Right renal cortex interstitium (tissue), 3 donors: ENCODE data around the gene SERTAD2. TPM values are rescaled to one million over a fixed set of nuclear protein-coding genes. Genes with fewer than 3 reads are reported as not detected.

ENCODE experiments used
- DNase-seq, 3 donors: peaks; one replicate each; pipeline ENCODE4 v3.0.0-alpha.2; 2013; ENCODE audit warnings: low read depth in 3 of 3, low spot score in 2 of 3
- polyA plus RNA-seq, 3 donors: library from polyadenylated mRNA; unstranded; fragments of 120-200 nt; gene quantifications; one replicate each; pipeline ENCODE4 v1.2.1, GENCODE V29; 2013; ENCODE audit not compliant: insufficient read length in 3 of 3

The SERTAD2 gene, protein sequence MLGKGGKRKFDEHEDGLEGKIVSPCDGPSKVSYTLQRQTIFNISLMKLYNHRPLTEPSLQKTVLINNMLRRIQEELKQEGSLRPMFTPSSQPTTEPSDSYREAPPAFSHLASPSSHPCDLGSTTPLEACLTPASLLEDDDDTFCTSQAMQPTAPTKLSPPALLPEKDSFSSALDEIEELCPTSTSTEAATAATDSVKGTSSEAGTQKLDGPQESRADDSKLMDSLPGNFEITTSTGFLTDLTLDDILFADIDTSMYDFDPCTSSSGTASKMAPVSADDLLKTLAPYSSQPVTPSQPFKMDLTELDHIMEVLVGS
- 10 to 100 TPM; 23.0 to 25.8 (median 25.6) TPM for polyA plus RNA-seq

DNA sequence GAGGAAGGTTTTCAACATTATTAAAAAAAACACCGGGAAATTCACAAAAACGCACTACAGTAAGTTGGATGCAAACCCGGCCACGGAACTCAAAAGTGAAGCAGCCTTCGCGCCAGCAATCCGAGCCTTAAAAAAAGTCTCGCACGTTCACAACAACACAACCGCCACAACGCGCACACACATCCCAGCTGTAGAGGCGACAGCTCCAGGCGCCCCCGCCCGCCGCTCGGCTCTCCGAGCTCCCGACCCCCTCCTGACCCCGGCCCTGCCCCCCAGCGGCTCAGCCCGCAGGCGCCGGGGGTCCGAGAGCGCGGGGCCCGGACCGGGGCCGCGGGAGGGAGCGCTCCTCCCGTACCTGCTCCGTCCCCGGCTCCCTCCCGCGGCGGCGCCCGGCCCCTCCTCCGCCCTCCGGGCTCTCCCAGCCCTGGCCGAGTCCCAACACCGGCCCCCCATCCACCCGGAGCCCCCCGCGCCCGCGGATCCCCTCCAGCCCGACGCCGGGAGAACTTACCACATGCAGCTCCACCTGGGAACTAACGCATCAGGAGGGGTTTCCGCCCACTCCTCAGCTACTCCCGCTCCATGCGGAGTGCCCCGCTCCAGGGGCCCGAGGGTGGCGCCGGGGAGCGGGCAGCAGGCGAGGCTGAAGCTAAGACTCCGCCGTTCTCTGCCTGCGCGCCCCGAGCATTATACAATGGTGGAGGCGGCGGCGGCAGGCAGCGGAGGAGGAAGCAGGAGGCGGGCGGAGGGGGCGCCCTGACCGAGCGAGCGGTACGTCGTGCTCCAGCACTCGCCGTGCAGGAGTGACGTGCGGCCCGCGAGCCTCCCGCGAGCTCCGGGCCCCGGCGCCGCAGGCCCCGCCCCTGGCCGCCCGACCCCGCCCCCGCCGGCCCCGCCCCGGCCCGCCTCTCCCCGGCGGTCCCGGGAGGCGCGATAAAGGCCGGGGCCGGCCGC lies at the start of gene SERTAD2:
Gene SERTAD2, minus strand, starts transcription at position 805 of the 954 bp plus-strand sequence. CDS start 17,042 bp downstream, outside the sequence.
- no peak for DNase-seq

DNA sequence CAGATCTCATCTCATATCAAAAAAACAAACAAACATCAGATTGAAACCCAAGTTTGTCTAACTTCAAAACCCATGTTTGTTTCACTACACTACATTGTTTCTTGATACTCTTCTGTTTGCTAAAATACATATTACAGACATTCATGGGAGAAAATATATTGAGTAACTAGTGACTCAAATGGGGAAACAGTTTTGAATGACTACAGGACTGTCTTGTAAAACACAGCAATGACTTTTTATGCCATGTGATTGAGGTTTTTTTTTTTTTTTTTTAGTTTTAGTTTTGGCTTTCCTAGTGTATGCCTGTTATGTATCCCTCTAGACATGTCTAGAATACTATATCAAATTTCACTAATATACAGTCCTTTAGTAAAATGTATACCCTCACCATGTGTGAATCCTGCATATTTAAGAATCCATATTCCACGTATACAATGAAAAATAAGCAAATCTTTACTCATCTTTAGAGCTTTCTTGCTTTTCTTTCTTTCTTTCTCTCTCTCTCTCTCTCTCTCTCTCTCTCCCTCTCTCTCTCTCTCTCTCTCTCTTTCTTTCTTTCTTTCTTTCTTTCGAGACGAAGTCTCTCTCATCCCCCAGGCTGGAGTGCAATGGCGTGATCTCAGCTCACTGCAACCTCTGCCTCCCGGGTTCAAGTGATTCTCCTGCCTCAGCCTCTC lies 46.6 kb upstream of the SERTAD2 start:
- DNase-seq, result no peak

DNA sequence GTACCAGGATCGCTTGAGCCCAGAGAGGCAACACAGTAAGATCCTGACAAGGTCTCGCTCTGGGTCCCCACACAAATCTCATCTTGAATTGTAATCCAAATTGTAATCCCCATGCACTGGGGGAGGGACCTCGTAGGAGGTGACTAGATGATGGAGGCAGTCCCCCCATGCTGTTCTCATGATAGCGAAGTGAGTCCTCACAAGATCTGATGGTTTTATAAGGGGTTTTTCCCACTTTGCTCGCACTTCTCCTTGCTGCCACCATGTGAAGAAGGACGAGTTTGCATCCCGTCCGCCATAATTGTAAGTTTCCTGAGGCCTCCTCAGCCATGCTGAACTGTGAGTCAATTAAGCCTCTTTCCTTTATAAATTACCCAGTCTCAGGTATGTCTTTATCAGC lies 46.0 kb upstream of the SERTAD2 start:
- no peak for DNase-seq

DNA sequence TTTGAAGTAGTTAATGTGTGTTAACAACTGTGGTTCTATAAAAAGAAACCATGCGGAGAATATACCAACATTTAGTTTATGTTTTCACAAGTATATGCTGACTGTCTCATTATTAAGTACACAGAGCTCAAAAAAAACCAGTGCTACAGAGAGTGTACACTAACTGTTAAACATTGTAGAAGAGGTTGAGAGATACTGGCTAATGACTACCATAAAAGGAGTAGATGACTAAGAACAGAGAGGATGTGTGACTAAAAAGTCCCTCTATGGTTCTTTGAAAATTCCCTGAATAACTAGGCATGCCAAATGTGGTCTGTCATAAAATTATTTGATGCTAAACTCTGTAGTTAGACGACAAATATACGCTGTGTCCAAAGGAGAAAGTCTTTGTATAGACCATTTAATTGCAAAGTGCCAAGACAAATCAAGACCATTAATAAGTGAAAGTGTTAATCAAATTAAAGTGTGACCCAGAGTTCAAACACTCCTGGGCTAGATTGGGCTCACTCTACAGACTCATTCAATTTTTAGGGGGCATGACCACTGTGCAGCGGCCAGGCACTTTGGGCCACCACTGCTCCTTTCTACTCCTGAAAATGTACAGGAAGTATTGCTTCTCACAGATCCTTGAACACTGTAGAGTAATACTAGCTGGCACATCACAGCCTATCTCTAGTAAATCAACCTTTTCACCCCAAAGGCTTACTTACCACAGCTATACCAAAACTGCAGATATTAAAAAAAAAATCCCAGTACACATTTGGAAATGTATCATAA lies 45.1 kb upstream of the SERTAD2 start:
- no peak for DNase-seq

DNA sequence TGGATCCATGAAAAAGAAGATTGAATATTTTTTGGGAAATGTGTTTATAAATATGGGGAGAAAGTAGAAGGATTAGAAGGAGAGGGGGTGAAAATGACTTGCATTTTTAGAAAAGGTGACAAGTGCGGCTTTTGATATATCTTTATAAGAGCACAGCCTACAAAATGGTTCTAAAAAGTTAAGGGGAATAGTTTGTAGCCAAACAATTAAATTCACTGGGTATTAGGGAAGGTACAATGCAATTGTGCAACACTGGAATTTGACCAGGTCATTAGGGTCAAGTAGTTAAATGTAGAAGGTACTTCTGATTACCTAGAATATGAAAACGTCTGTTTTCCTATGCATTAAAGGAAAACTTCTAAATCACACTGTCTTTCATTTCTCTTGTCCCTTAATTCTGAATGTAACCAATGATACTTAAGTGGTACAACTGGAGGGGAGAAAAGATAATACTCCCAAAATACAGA lies 44.5 kb upstream of the SERTAD2 start:
- DNase-seq, result no peak

DNA sequence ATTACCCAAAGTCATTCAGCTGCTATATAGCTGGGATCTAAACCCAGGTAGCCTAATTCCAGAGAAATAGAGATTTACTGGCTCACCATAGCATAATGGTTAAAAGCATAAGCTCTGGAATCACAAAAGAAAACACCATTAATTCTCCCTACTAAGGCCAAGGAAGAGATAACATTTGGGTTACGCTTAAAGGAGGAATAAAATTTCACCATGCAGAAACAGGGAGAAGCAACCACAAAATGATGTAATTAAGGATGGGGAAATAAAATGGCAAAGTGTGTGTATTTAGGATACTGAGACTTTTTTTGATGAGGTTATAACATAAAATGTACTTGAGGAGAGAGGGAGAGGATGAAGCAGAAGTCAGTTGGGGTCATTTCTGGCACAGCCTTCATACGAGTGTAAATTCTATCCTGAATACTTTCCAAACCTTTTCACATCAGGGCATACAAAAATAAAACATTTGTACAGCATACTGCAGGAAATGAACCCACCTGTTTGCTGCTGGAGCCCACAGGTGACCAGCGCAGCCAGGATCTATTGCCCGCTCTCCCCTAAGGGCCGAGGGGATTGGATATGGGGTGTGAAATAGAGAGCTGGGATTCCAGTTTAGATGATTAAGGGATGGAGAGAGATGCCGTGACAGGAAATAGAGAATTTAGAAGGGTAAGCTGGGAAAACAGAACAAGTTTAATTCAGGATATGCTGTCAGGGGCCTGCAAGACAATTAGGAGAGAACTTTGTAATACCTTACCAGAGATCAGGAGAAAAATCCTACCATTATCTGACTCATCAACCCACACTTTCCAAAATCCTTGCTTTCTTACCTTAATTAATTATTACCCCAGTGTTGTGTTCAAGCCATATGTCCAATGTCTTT lies 43.8 kb upstream of the SERTAD2 start:
- no peak for DNase-seq

DNA sequence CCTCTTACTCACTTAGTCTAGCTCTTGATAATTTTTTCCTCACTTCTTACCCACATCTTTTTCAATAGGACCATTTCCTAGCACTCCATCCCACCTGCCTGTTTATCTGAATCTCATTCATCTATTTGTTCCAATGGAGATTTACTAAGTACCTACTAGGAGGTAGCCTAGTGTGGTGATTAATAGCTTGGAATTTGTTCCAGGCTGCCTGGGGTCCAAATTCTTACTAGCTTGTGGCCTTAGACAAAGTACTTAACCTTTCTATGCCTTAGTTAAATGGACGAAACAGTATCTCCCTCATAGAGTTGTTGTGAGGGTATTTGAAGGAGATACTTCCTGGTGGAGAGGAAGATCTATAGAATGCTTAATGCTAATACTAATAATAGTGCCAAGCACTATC lies 42.9 kb upstream of the SERTAD2 start:
- no peak for DNase-seq

DNA sequence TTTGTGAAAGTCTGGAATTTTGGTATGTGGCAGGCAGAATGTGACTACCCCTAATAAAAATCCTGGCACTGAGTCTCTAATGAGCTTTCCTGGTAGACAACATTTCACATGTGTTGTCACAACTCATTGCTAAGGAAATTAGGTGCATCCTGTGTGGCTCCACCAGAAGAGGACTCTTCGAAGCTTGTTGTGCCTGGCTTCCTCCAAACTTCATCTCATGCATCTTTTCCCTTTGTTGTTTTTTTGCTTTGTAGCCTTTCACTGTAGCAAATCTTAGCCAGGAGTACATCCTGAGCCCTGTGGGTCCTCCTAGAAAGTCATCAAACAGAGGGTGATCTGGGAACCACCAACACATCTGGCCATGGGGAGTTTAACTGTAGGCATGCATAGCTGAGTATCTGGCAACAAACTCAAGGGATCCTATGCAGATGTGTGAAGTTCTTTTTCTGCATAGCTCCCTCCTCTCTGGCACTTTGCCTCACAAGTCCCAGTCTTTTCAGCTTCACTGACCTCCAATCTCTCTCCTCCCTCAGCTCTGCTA lies 42.1 kb upstream of the SERTAD2 start:
- no peak for DNase-seq

DNA sequence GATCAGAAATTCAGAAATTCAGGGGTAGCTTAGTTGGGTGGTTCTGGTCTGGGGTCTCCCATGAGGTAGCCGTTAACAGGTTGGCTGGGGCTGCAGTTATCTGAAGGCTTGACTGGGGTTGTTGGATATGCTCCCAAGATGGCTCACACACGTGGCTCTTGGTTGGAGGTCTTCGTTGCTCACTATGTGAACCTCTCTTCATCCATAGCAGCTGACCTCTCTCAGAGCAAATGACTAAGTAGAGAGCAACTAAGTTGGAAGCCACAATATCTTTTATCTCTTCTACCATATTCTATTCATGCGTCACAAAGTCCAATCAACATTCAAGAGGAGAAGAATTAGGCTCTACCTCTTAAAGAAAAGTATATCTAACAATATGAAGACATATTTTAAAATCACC lies 38.7 kb upstream of the SERTAD2 start:
- DNase-seq, result no peak

DNA sequence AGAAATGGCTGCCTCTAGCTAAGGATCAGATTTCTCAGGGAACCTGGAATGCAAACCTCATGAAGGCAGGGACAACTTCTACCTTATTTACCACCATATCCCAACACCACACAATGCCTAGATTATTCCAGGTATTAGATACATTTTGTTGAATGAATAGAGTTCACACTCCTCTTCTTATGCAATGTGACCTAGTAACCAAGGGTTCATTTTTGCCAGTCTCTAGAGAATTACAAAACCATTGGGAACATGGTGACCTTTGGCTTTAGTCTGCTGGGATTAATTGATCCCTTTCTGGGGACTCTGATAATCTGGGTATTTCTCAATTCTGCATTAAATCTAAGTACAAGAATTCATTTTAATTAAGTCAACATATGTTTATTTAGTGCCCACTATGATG lies 35.2 kb upstream of the SERTAD2 start:
- DNase-seq, result no peak

DNA sequence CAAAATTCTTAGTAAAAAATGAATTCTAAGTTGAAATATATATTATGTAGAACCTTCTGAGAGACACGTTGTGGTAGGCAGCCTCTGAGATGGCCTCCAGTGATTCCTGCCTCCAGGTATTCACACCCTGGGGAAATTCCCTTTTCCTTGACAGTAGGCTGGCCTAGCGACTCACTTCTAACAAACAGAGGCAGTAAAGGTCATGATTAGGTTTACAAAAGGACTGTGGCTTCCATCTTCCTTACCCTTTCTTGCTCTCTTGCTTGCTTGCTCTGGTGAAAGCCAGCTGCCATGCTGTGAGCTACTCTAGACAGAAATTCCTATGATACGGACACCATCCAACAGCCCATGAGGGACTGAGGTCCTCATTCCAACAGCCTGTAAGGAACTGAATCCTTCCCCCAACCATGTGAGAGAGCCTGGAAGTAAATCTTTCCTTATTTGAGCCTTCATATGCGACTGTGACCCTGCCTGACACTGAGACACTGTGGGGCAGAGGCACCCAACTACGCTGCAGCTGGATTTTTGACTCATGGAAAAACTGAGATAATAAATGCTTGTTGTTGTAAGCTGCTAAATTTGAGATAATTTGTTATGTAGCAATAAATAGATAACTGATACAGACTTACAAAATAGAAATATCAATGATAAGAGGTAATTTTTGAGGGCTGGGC lies 32.7 kb upstream of the SERTAD2 start:
- DNase-seq, result no peak

DNA sequence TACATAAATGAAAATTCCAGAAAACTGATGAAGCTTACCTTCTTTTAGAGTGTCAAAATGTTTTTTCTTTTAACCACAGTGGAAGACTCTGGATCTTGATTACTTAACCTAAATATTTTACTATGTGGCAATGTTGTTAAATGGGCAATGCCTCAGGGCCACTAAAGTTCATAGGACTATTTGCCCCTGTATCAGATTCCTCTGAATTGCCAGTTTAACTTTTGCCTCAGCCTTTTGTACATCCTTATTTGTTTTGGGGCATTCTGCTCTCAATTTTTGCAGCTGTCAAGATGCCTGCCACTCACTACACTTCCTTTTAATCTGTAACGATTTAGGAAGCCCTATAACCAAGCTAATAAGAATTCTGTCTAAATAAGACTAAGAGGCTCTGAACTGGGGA lies 31.7 kb upstream of the SERTAD2 start:
- DNase-seq, result no peak

DNA sequence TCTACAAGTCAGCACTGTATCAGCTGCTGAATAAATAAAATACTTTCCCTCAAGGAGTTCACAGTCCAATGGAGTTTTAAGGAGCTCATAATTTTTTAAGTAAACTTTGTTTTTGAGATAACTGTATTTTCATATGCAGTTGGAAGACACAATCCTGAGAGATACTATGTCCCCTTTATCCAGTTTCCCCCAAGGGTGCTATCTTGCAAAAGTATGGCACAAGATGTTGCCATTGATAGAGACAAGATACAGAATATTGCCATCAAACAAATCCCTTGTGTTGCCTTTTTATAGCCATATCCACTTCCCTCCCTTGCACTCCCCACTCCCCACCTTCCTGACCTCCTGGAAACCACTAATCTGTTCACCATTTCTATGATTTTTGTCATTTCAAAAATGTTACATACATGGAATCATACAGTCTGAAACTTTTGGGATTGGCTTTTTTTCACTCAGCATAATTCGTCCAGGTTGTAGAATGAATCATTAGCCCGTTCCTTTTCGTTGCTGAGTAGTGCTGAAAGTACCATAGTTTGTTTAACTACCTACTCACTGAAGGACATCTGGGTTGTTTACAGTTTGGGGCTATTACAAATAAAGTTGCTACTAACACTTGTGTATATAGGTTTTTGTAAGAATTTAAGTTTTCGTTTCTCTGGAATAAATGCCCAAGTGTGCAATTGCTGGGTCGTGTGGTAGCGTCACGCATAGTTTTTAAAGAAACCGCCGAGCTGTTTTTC lies 30.2 kb upstream of the SERTAD2 start:
- no peak for DNase-seq

DNA sequence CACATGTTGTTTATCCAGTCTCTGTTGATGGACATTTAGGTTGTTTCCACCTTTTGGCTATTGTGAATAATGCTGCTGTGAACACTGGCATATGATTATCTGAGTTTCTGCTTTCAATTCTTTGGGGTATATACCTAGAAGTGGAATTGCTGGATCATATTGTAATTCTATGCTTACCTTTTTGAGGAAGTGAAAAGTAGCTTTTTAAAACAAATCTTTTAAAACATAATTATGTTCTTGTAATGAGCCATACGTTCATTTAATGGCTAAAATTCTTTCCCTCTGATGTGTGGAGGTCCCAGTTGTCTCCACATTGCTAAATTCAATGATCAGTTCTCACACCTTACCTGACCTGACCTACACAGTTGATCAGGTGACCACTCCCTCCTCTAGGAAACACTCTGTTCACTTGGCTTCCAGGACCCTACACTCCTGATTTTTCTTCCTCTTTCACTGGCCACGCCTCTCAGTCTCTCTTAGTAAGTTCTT lies 27.8 kb upstream of the SERTAD2 start:
- DNase-seq, result no peak

DNA sequence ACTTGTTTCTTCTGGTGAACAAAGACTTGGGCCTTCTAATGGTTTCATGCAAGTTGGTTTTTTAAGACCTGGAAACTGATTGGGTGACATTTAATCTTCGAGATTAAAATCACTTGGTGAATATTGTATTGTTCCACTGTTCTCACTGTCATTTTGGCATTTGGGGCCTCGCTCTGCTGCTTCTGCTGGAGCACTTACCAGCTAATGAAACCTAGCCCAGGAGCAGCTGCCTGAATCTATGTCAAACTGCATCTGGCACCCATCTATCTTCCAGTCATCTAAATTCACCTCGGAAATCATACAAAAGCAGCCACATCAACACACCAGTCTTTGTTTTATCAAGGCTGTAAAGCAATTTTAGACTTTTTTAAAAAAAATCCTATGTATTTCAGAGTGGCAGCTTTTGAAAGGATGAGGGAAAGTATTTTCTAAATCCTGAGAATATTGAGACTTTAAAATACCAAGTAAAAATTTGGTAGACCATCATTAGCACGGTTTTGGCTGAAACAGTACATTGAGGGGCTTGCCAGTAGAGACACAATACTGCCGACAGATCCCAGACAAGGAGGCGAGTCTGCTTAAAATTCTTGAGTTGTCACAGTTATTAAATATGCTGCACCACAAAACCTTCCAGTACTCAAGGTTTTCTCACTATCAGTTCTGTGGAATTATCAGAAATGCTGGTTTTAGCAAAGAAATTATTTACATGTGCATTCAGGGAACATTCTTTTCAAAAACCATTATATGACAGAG lies 26.1 kb upstream of the SERTAD2 start:
- no peak for DNase-seq

DNA sequence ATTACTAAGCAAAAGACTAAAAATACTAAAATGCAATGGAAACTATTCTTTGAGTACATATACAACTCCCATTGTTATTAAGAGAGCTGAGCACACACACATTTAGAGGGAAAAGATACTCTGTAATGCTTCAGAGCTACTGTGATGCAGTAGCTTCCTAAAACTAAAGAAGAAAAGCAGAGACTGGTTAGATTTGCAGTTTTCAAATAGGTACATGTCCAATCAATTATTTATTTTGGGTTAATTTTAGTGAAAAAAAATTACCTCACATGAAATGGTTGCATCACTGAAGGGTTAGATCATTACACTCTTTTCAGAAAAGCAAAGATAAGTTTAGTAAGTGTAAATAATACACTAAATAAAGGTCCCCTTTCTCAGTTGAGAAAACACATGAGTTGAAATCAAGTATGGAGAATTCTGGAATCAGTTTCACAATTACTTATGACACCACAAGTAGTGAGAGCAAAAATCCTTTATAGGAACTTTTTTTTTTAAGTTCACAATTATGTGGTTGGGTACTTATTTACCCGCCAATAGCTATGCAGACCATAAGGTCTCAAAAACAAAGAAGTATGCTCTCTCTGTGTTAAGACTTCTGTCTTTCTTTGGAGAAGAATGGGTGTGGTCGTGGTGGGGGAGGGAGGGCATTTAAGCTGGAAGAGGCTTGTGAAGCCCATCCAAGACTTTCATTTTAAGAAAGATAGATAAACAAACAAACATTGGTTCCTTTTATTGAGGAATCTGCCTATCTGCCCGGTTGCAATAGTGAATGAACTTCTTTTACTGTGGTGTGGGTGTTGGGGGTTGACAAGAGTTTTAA lies 25.3 kb upstream of the SERTAD2 start:
- DNase-seq, result no peak
